BE2C (cell line): ENCODE results near the gene DHX8.
"Not testable (repeated sequence)": the region's sequence is repeated elsewhere in the genome, so short reads cannot be mapped to it uniquely, and the experiment has no call there.

Source experiments
- DNase-seq: peaks from one replicate; pipeline ENCODE4 v3.0.0-alpha.2; 2020
- H3K27me3 ChIP-seq: fragments of 250-450 bp; sonication (Bioruptor Pico); 2 replicates; pipeline ENCODE4 v1.5.1; 2020; ENCODE audit warnings: mild to moderate bottlenecking
- H3K36me3 ChIP-seq: fragments of 250-450 bp; sonication (Bioruptor Pico); 2 replicates; pipeline ENCODE4 v1.5.1; 2020; ENCODE audit warnings: mild to moderate bottlenecking
- H3K4me1 ChIP-seq: fragments of 250-450 bp; sonication (Bioruptor Pico); 2 replicates; pipeline ENCODE4 v1.5.1; 2020
- H3K4me3 ChIP-seq: 2 replicates; pipeline ENCODE4 v1.5.1; 2011; ENCODE audit warnings: low read depth, low read length
- H3K9me3 ChIP-seq: fragments of 250-450 bp; sonication (Bioruptor Pico); 2 replicates; pipeline ENCODE4 v1.5.1; 2020
- CTCF ChIP-seq: IDR thresholded peaks from 2 replicates; pipeline ENCODE4 v1.5.1; 2012; ENCODE audit warnings: mild to moderate bottlenecking, low read depth, low read length

Gene DHX8

GRCh38 chr17:43467981-43468581 is 15.7 kb upstream of the DHX8 start:
- H3K4me1 ChIP-seq = peaks cover 10% of the 10 kb centered on the region; the same call in 1 of the 2 replicates
- no peak for DNase-seq
- no peak overlapping the region for H3K4me3 ChIP-seq

GRCh38 chr17:43468691-43469139 is 15.1 kb upstream of the DHX8 start:
- Histone ChIP-seq H3K4me1 (peaks cover 10% of the 10 kb centered on the region; the same call in 1 of the 2 replicates), H3K36me3 (no peaks in the 10 kb centered on the region), H3K27me3 (no peaks in the 10 kb centered on the region), H3K4me3 (no peak overlapping the region), H3K9me3 (no peaks in the 10 kb centered on the region)
- TF ChIP-seq CTCF = no peak
- DNase-seq = no peak

More at GRCh38 chr17:43467981-43468581, 15.7 kb upstream of the DHX8 start:
- no peaks in the 10 kb centered on the region for H3K36me3 ChIP-seq
- H3K9me3 ChIP-seq = no peaks in the 10 kb centered on the region
- no peaks in the 10 kb centered on the region for H3K27me3 ChIP-seq
- no peak for TF ChIP-seq CTCF

- no peaks in the 10 kb centered on the region for H3K36me3 ChIP-seq
- no peak for DNase-seq
- TF ChIP-seq CTCF = no peak
- H3K27me3 ChIP-seq = no peaks in the 10 kb centered on the region
- H3K4me1 ChIP-seq = peaks cover 10% of the 10 kb centered on the region; the same call in 1 of the 2 replicates
- no peak overlapping the region for H3K4me3 ChIP-seq
- H3K9me3 ChIP-seq = no peaks in the 10 kb centered on the region
These were observed 14.6 kb upstream of the DHX8 start for GRCh38 chr17:43469145-43469544.

GRCh38 chr17:43471585-43472160 is 12.1 kb upstream of the DHX8 start:
- H3K4me1 ChIP-seq = peaks cover 10% of the 10 kb centered on the region; the same call in 1 of the 2 replicates
- no peaks in the 10 kb centered on the region for H3K36me3 ChIP-seq
- TF ChIP-seq CTCF = no peak
- H3K27me3 ChIP-seq = no peaks in the 10 kb centered on the region
- DNase-seq = no peak
- no peak overlapping the region for H3K4me3 ChIP-seq
- H3K9me3 ChIP-seq = no peaks in the 10 kb centered on the region

GRCh38 chr17:43475494-43476089 is 8.2 kb upstream of the DHX8 start:
- Histone ChIP-seq H3K27me3 (no peaks in the 10 kb centered on the region), H3K9me3 (no peaks in the 10 kb centered on the region), H3K4me1 (no peaks in the 10 kb centered on the region), H3K4me3 (no peak overlapping the region), H3K36me3 (no peaks in the 10 kb centered on the region)
- no peak for TF ChIP-seq CTCF
- no peak for DNase-seq

GRCh38 chr17:43476306-43476705 is 7.5 kb upstream of the DHX8 start:
- not testable (repeated sequence) for H3K27me3 ChIP-seq, H3K4me3 ChIP-seq, H3K9me3 ChIP-seq, H3K36me3 ChIP-seq, DNase-seq, H3K4me1 ChIP-seq
